ENCODE data around the gene TCF4.

DNA sequence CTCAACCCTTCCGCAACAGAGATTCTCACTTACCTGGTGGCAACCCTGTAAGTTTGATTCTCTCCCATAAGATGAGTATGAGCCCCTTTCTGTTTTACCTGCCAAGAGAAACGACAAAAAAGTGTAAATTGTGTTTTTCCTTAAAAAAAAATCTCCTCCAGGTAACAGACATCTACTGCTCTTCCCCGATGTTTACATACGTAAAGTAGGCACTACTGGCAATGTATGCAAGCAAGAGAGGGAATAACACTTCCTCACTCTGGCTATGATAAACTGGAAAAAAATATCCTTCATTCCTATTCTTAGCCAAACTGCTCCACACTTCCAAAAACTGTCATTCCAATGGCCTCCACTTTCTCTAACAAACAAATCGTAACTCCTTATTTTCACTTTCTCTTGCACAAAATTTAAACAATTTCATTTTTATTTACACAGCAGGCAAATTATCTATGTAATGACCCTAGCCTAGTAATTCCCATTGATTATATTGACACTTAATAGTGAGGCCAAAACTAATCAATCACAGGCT is 184.5 kb downstream of the TCF4 start:
- TF ChIP-seq, protein P1, sequence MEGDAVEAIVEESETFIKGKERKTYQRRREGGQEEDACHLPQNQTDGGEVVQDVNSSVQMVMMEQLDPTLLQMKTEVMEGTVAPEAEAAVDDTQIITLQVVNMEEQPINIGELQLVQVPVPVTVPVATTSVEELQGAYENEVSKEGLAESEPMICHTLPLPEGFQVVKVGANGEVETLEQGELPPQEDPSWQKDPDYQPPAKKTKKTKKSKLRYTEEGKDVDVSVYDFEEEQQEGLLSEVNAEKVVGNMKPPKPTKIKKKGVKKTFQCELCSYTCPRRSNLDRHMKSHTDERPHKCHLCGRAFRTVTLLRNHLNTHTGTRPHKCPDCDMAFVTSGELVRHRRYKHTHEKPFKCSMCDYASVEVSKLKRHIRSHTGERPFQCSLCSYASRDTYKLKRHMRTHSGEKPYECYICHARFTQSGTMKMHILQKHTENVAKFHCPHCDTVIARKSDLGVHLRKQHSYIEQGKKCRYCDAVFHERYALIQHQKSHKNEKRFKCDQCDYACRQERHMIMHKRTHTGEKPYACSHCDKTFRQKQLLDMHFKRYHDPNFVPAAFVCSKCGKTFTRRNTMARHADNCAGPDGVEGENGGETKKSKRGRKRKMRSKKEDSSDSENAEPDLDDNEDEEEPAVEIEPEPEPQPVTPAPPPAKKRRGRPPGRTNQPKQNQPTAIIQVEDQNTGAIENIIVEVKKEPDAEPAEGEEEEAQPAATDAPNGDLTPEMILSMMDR (IDR thresholded peaks at IDR 0.05 in 2 of 3, conservative IDR thresholded peaks at IDR 0.05 in 1 of 3; ENCODE audit: borderline replicate concordance in 1 of 3, insufficient read depth in 1 of 3, low read depth in 2 of 3, low read length in 2 of 3): no peak
- TF ChIP-seq POLR2A (IDR thresholded peaks at IDR 0.05; ENCODE audit: borderline replicate concordance, extremely low read depth, insufficient read depth, insufficient read length) (no peak), ZNF274 (IDR thresholded peaks at IDR 0.05; ENCODE audit: low read depth, low read length) (no peak), POLR2AphosphoS5 (IDR thresholded peaks at IDR 0.05; ENCODE audit: low read depth, low read length) (no peak), SP1 (IDR thresholded peaks at IDR 0.05; ENCODE audit: low read depth) (no peak), EZH2 (IDR thresholded peaks at IDR 0.05) (no peak), SIN3A (IDR thresholded peaks at IDR 0.05; ENCODE audit: low read depth) (no peak), RAD21 (IDR thresholded peaks at IDR 0.05; ENCODE audit: low read depth) (no peak), MAX (IDR thresholded peaks at IDR 0.05) (no peak), CEBPB (IDR thresholded peaks at IDR 0.05; ENCODE audit: low read depth) (no peak), EGR1 (IDR thresholded peaks at IDR 0.05; ENCODE audit: low read depth) (no peak), CBX3 (IDR thresholded peaks at IDR 0.05; ENCODE audit: low read depth) (no peak), FOSL1 (IDR thresholded peaks at IDR 0.05; ENCODE audit: low read depth) (no peak)
- TF ChIP-seq, protein P2, sequence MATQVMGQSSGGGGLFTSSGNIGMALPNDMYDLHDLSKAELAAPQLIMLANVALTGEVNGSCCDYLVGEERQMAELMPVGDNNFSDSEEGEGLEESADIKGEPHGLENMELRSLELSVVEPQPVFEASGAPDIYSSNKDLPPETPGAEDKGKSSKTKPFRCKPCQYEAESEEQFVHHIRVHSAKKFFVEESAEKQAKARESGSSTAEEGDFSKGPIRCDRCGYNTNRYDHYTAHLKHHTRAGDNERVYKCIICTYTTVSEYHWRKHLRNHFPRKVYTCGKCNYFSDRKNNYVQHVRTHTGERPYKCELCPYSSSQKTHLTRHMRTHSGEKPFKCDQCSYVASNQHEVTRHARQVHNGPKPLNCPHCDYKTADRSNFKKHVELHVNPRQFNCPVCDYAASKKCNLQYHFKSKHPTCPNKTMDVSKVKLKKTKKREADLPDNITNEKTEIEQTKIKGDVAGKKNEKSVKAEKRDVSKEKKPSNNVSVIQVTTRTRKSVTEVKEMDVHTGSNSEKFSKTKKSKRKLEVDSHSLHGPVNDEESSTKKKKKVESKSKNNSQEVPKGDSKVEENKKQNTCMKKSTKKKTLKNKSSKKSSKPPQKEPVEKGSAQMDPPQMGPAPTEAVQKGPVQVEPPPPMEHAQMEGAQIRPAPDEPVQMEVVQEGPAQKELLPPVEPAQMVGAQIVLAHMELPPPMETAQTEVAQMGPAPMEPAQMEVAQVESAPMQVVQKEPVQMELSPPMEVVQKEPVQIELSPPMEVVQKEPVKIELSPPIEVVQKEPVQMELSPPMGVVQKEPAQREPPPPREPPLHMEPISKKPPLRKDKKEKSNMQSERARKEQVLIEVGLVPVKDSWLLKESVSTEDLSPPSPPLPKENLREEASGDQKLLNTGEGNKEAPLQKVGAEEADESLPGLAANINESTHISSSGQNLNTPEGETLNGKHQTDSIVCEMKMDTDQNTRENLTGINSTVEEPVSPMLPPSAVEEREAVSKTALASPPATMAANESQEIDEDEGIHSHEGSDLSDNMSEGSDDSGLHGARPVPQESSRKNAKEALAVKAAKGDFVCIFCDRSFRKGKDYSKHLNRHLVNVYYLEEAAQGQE (IDR thresholded peaks at IDR 0.05; ENCODE audit: low read depth): no peak
